IMR-90 (cell line): ENCODE data around the gene ANO2. TPM values are rescaled to one million over a fixed set of nuclear protein-coding genes. Genes with fewer than 3 reads are reported as not detected.

Experiments
- ATAC-seq: fragments of 200-7000 bp; cut with Tn5 transposase; 2 replicates; pipeline ENCODE4 v1.9.1; 2020; ENCODE audit warnings: low read depth, mild to moderate bottlenecking, moderate library complexity
- BruUV-seq: library from RNA; stranded (reverse); fragments of 400-500 nt; replicated peaks from 2 replicates; lab custom pipeline; 2021; lab: Mats Ljungman, UMichigan
- CTCF ChIA-PET: fragments of 300-600 bp; formaldehyde crosslinking; extraction: SDS; loops from one replicate; lab custom pipeline; 2021; ENCODE audit warnings: antibody characterized with exemption; lab: Yijun Ruan, JAX
- POLR2A ChIA-PET: fragments of 300-600 bp; sonication (Branson Sonifier 250); formaldehyde crosslinking; loops from one replicate; lab custom pipeline; 2022; ENCODE audit warnings: antibody characterized with exemption; ENCODE audit not compliant: unreplicated experiment; lab: Charles Lee
- DNase-seq: peaks from one replicate; pipeline ENCODE4 v3.0.0; 2013
- H2AFZ ChIP-seq: replicated peaks from 2 replicates; pipeline ENCODE3; 2013; ENCODE audit warnings: low read length, mild to moderate bottlenecking; ENCODE audit not compliant: poor library complexity
- H2AK5ac ChIP-seq: 2 replicates; pipeline ENCODE4 v1.6.1; 2013; ENCODE audit warnings: low read depth, low read length, inconsistent platforms
- H2AK9ac ChIP-seq: replicated peaks from 2 replicates; pipeline ENCODE3; 2013; ENCODE audit warnings: mild to moderate bottlenecking, low read depth, low read length, moderate library complexity; ENCODE audit not compliant: poor library complexity
- H2BK120ac ChIP-seq: 2 replicates; pipeline ENCODE4 v1.6.1; 2013; ENCODE audit warnings: low read depth, low read length, inconsistent platforms
- H2BK15ac ChIP-seq: 3 replicates; pipeline ENCODE4 v1.6.1; 2013; ENCODE audit warnings: low read depth, low read length, inconsistent platforms
- H2BK20ac ChIP-seq: 2 replicates; pipeline ENCODE4 v1.6.1; 2013; ENCODE audit warnings: low read depth, mild to moderate bottlenecking, inconsistent platforms, low read length, moderate library complexity
- H2BK5ac ChIP-seq: 2 replicates; pipeline ENCODE4 v1.6.1; 2013; ENCODE audit warnings: mild to moderate bottlenecking, low read depth, low read length, inconsistent platforms; ENCODE audit not compliant: poor library complexity, severe bottlenecking
- H3K14ac ChIP-seq: replicated peaks from 2 replicates; pipeline ENCODE4 v1.6.1; 2013; ENCODE audit warnings: low read depth, low read length, inconsistent platforms
- H3K18ac ChIP-seq: 2 replicates; pipeline ENCODE4 v1.6.1; 2013; ENCODE audit warnings: low read depth, low read length, control low read depth
- H3K23ac ChIP-seq: 2 replicates; pipeline ENCODE4 v1.6.1; 2013; ENCODE audit warnings: low read depth, low read length, inconsistent platforms
- H3K27ac ChIP-seq: 2 replicates; pipeline ENCODE4 v1.5.1; 2013; ENCODE audit warnings: mild to moderate bottlenecking, control low read depth, low read length; ENCODE audit not compliant: insufficient read depth
- H3K27me3 ChIP-seq: 2 replicates; pipeline ENCODE4 v1.6.1; 2013; ENCODE audit warnings: low read length; ENCODE audit not compliant: control insufficient read depth, insufficient read depth
- H3K36me3 ChIP-seq: 2 replicates; pipeline ENCODE4 v1.6.1; 2013; ENCODE audit warnings: low read length, mixed read lengths; ENCODE audit not compliant: control insufficient read depth, insufficient read depth
- H3K4ac ChIP-seq: 2 replicates; pipeline ENCODE4 v1.6.1; 2013; ENCODE audit warnings: low read depth, low read length, inconsistent platforms
- H3K4me1 ChIP-seq: 2 replicates; pipeline ENCODE4 v1.6.1; 2013; ENCODE audit warnings: low read length, mixed read lengths; ENCODE audit not compliant: control insufficient read depth, insufficient read depth
- H3K4me2 ChIP-seq: 2 replicates; pipeline ENCODE4 v1.6.1; 2013; ENCODE audit warnings: low read depth, mild to moderate bottlenecking, control low read depth, low read length, moderate library complexity
- H3K4me3 ChIP-seq: 2 replicates; pipeline ENCODE4 v1.5.1; 2013; ENCODE audit warnings: low read depth, mild to moderate bottlenecking, control low read depth, low read length, moderate library complexity; ENCODE audit not compliant: insufficient read depth
- H3K56ac ChIP-seq: 2 replicates; pipeline ENCODE4 v1.6.1; 2013; ENCODE audit warnings: low read length, inconsistent platforms; ENCODE audit not compliant: insufficient read depth; ENCODE audit errors: extremely low read depth
- H3K79me1 ChIP-seq, 2 experiments: 2 replicates each; pipeline ENCODE4 v1.6.1; 2013; ENCODE audit warnings: low read length in 2 of 2, inconsistent platforms in 1 of 2, low read depth in 1 of 2
- H3K9ac ChIP-seq: 2 replicates; pipeline ENCODE4 v1.6.1; 2013; ENCODE audit warnings: low read depth, low read length, control low read depth
- H3K9me1 ChIP-seq: 2 replicates; pipeline ENCODE4 v1.6.1; 2013; ENCODE audit warnings: low read length, inconsistent platforms; ENCODE audit not compliant: insufficient read depth
- H3K9me3 ChIP-seq: 2 replicates; pipeline ENCODE4 v1.6.1; 2013; ENCODE audit warnings: low read length; ENCODE audit not compliant: control insufficient read depth, insufficient read depth
- H4K20me1 ChIP-seq: 2 replicates; pipeline ENCODE4 v1.6.1; 2013; ENCODE audit warnings: low read length, inconsistent platforms; ENCODE audit not compliant: insufficient read depth
- H4K5ac ChIP-seq: 2 replicates; pipeline ENCODE4 v1.6.1; 2013; ENCODE audit warnings: mild to moderate bottlenecking, low read depth, low read length, control low read depth
- H4K8ac ChIP-seq, 2 experiments: 2 replicates each; pipeline ENCODE4 v1.6.1; 2013; ENCODE audit warnings: low read depth in 2 of 2, low read length in 2 of 2, control low read depth in 1 of 2, inconsistent platforms in 1 of 2
- H4K91ac ChIP-seq: 2 replicates; pipeline ENCODE4 v1.6.1; 2013; ENCODE audit warnings: low read depth, low read length, inconsistent platforms; ENCODE audit not compliant: insufficient read depth
- CHD1 ChIP-seq: IDR thresholded peaks from 2 replicates; pipeline ENCODE4 v1.6.1; 2012; ENCODE audit warnings: low read depth, low read length, improper control_type of control experiment
- CTCF ChIP-seq: conservative IDR thresholded peaks from 2 replicates; pipeline ENCODE4 v1.5.1; 2012; ENCODE audit warnings: mild to moderate bottlenecking, low read depth, low read length, improper control_type of control experiment
- RFX5 ChIP-seq: IDR thresholded peaks from 2 replicates; pipeline ENCODE4 v1.8.0; 2012; ENCODE audit warnings: low read depth, mild to moderate bottlenecking, low read length, moderate library complexity
- USF2 ChIP-seq: fragments of 150-350 bp; IDR thresholded peaks from 2 replicates; pipeline ENCODE4 v1.6.1; 2017; ENCODE audit warnings: mild to moderate bottlenecking, antibody characterized with exemption, low read length, low read depth
- WGBS, 2 experiments: methylation state at CpG; one replicate each; pipeline versions ENCODE4 v1.1.5 to v1.1.7; 2013; ENCODE audit warnings: missing lambda C conversion rate in 2 of 2; ENCODE audit not compliant: insufficient read length in 1 of 2; ENCODE audit errors: extremely low coverage in 2 of 2; 5-methylcytosine and 5-hydroxymethylcytosine counted together
- dilution Hi-C: fragments of 300-500 bp; cut with HindIII; formaldehyde crosslinking; loops from one replicate; pipeline ENCODE4 v1.14.3; 2018; ENCODE audit warnings: low sequenced_read_pairs; ENCODE audit not compliant: unreplicated experiment
- in situ Hi-C: fragments of 300-500 bp; cut with MboI; formaldehyde crosslinking; loops from 3 replicates; pipeline ENCODE4 v1.14.3; 2019; ENCODE audit warnings: low sequenced_read_pairs, inconsistent platforms, mixed read lengths
- intact Hi-C: fragments of 100-400 bp; cut with micrococcal nuclease; formaldehyde crosslinking; loops from 2 replicates; pipeline ENCODE4 v1.10.0; 2022
- polyA plus RNA-seq, 3 experiments: library from polyadenylated mRNA; depleted of rRNA; stranded (reverse); fragments of >200 nt; gene quantifications; 2 replicates each; pipeline ENCODE4 v1.2.3, GENCODE V29; 2012; ENCODE audit warnings: low replicate concordance in 1 of 3
- total RNA-seq: library from RNA; depleted of rRNA; stranded (reverse); fragments of >200 nt; gene quantifications from 2 replicates; pipeline ENCODE4 v1.2.3, GENCODE V29; 2012

ANO2 gene
- total and polyA plus RNA-seq, 2 of the 4 experiments (the other 2 are of a cell fraction): 0.22 TPM; not detected in 1

GRCh38 chr12:5565933-5566599, 379.0 kb downstream of the ANO2 start:
- Histone ChIP-seq H2BK20ac (peak overlapping the region; percentile 93), H4K5ac (peak overlapping the region; percentile 1; the same call in 1 of the 2 replicates), H3K9ac (no peak overlapping the region), H2BK15ac (peak overlapping the region; percentile 85; the same call in 2 of the 3 replicates), H3K18ac (peak overlapping the region; percentile 65; the same call in 1 of the 2 replicates), H2BK5ac (peak overlapping the region; percentile 54), H4K8ac (peak overlapping the region; percentile 55 to 58; a peak in 3 of 4 replicates), H3K23ac (peak overlapping the region; percentile 32; the same call in 1 of the 2 replicates), H3K9me3 (no peaks in the 10 kb centered on the region), H3K56ac (no peak overlapping the region), H3K36me3 (no peaks in the 10 kb centered on the region), H2AK5ac (peak overlapping the region; percentile 7; the same call in 1 of the 2 replicates), H3K4ac (peak overlapping the region; percentile 59), H3K4me3 (no peak overlapping the region), H3K27ac (no peak overlapping the region; the same call in 1 of the 2 replicates), H2AK9ac (peak overlapping the region; percentile 71), H2AFZ (peak overlapping the region; percentile 79), H3K4me2 (0 out of 2 replicates have a peak overlapping the region, but pooled peaks have one; percentile 4), H4K91ac (peak overlapping the region; percentile 88), H3K9me1 (peaks cover 4% of the 10 kb centered on the region), H3K27me3 (peaks cover 2% of the 10 kb centered on the region; the same call in 1 of the 2 replicates), H4K20me1 (no peaks in the 10 kb centered on the region), H3K14ac (no peak overlapping the region), H3K4me1 (peaks cover 18% of the 10 kb centered on the region), H2BK120ac (peak overlapping the region; percentile 90), H3K79me1 (no peaks in the 10 kb centered on the region)
- ATAC-seq: peak; percentile 80
- BruUV-seq: no TSS peak
- dilution Hi-C loops: no loop called here
- intact Hi-C loops: loop anchor here (5.0 kb wide), 1 partner anchor 134 kb away; the partner anchor contains the start of gene NTF3
- peak; percentile 73 for DNase-seq
- TF ChIP-seq CTCF (0 out of 2 replicates have a peak, but pooled peaks have one; percentile 6), CHD1 (no peak), USF2 (no peak), RFX5 (no peak)
- WGBS, 2 experiments: 60% methylated on average over 1 of the region's 3 CpGs; no CpG with 5 or more reads in 1 of the 2 experiments
- ChIA-PET CTCF (interaction anchor here (0.8 kb wide), 1 partner anchor 11 kb away, joined by 3 read pairs; no protein-coding TSS in a partner anchor), POLR2A (no interaction called here)
- in situ Hi-C loops: no loop called here
